Measurements from ENCODE around the gene RNF224.

GRCh38 chr9:137221506-137222111, 5.7 kb upstream of the RNF224 start:
- TF ChIP-seq, protein P1, sequence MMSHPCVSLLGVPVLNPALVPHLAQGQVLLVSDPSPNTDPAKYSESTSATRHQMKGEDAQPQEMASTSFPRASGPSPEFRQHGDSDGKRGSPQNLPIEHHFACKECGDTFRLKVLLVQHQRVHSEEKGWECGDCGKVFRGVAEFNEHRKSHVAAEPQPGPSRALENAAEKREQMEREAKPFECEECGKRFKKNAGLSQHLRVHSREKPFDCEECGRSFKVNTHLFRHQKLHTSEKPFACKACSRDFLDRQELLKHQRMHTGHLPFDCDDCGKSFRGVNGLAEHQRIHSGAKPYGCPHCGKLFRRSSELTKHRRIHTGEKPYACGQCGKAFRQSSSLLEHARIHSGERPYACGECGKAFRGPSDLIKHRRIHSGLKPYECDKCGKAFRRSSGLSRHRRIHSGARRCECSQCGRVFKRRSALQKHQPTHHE (CRISPR knock-in tag; IDR thresholded peaks at IDR 0.05; ENCODE audit: borderline replicate concordance): no peak
- TF ChIP-seq PLRG1 (conservative IDR thresholded peaks at IDR 0.05) (no peak), SMYD3 (CRISPR knock-in tag; IDR thresholded peaks at IDR 0.05) (no peak), PTBP1 (IDR thresholded peaks at IDR 0.05; ENCODE audit: low read depth, low read length, poor library complexity, severe bottlenecking) (no peak), ZKSCAN8 (CRISPR knock-in tag; IDR thresholded peaks at IDR 0.05; ENCODE audit: borderline replicate concordance) (no peak), ZNF616 (CRISPR knock-in tag; IDR thresholded peaks at IDR 0.05; ENCODE audit: low read depth) (no peak), ZNF274 (CRISPR knock-in tag; IDR thresholded peaks at IDR 0.05) (no peak), CTCF (CRISPR knock-in tag; IDR thresholded peaks at IDR 0.05) (no peak), TCF7 (IDR thresholded peaks at IDR 0.05; ENCODE audit: low read depth) (no peak)
- TF ChIP-seq, protein P2, sequence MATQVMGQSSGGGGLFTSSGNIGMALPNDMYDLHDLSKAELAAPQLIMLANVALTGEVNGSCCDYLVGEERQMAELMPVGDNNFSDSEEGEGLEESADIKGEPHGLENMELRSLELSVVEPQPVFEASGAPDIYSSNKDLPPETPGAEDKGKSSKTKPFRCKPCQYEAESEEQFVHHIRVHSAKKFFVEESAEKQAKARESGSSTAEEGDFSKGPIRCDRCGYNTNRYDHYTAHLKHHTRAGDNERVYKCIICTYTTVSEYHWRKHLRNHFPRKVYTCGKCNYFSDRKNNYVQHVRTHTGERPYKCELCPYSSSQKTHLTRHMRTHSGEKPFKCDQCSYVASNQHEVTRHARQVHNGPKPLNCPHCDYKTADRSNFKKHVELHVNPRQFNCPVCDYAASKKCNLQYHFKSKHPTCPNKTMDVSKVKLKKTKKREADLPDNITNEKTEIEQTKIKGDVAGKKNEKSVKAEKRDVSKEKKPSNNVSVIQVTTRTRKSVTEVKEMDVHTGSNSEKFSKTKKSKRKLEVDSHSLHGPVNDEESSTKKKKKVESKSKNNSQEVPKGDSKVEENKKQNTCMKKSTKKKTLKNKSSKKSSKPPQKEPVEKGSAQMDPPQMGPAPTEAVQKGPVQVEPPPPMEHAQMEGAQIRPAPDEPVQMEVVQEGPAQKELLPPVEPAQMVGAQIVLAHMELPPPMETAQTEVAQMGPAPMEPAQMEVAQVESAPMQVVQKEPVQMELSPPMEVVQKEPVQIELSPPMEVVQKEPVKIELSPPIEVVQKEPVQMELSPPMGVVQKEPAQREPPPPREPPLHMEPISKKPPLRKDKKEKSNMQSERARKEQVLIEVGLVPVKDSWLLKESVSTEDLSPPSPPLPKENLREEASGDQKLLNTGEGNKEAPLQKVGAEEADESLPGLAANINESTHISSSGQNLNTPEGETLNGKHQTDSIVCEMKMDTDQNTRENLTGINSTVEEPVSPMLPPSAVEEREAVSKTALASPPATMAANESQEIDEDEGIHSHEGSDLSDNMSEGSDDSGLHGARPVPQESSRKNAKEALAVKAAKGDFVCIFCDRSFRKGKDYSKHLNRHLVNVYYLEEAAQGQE (IDR thresholded peaks at IDR 0.05; ENCODE audit: borderline replicate concordance in 1 of 2, low read depth in 1 of 2, low read length in 2 of 2): no peak
